ENCODE data around the gene PTPN21. TPM values are rescaled to one million over a fixed set of nuclear protein-coding genes. Genes with fewer than 3 reads are reported as not detected.

The PTPN21 gene
- total and polyA plus RNA-seq, 2 of the 13 experiments (the other 11 are each of a cell fraction or from before 2014, with no cell fraction given) = 2.0 to 3.7 TPM

DNA sequence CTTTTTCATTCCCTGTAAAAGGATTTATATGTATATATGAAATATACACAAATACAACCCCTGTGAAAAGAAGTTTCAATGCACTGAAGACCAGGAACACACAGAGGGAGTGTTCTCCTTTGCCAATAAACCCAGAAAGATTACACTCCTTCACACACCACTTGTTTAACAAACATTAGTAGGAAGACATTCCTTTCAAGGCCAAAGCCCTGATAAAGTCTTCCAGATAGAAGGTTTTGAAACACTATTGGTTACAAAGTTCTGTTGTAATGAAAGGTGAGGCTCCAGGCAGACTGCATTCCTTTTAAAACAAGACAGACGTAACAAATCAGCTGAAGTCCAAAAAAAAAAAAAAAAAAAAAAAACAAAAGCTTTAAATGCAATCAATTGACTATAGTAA is 81.0 kb downstream of the PTPN21 start:
- no peak overlapping the region for H3K27ac ChIP-seq (ENCODE audit: extremely low read length, insufficient read depth, low read length)
- CTCF ChIA-PET (ENCODE audit: low intra/inter-chr PET ratio, low total read pairs) = no interaction called here
- BruUV-seq (replicated peaks) = no TSS peak
- no peaks in the 10 kb centered on the region for H3K27me3 ChIP-seq (ENCODE audit: control insufficient read depth in 1 of 2, insufficient read depth in 2 of 2, low read length in 2 of 2)
- H4K20me1 ChIP-seq (ENCODE audit: insufficient read depth, low read length) = no peaks in the 10 kb centered on the region
- intact Hi-C loops (cut with micrococcal nuclease; ENCODE audit: unreplicated experiment) = no loop called here
- H3K4me2 ChIP-seq (ENCODE audit: low read depth, low read length) = no peak overlapping the region
- no peak overlapping the region for H2AFZ ChIP-seq (ENCODE audit: low read length)
- in situ Hi-C loops (cut with HindIII; ENCODE audit: extremely low pct_ligation_motif_present, low pct_unique_long_range_greater_than_20kb) = no loop called here
- H3K79me2 ChIP-seq (ENCODE audit: insufficient read depth, low read length) = no peaks in the 10 kb centered on the region
- H3K9ac ChIP-seq (ENCODE audit: insufficient read depth, low read depth, low read length) = no peak overlapping the region
- no peak overlapping the region for H3K4me3 ChIP-seq (replicated peaks in 1 of 3; ENCODE audit: insufficient read depth in 1 of 3, low read depth in 2 of 3, low read length in 3 of 3)
- H3K9me3 ChIP-seq (ENCODE audit: low read length) = no peaks in the 10 kb centered on the region
- DNase-seq (ENCODE audit: low spot score) = peak; percentile 29
- POLR2A ChIA-PET = no interaction called here
- no peak; the same call in 2 of the 3 replicates for ATAC-seq
- TF ChIP-seq, protein P1, sequence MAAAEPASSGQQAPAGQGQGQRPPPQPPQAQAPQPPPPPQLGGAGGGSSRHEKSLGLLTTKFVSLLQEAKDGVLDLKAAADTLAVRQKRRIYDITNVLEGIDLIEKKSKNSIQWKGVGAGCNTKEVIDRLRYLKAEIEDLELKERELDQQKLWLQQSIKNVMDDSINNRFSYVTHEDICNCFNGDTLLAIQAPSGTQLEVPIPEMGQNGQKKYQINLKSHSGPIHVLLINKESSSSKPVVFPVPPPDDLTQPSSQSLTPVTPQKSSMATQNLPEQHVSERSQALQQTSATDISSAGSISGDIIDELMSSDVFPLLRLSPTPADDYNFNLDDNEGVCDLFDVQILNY (CRISPR knock-in tag; conservative IDR thresholded peaks at IDR 0.05) = no peak
- TF ChIP-seq ZNF121 (CRISPR knock-in tag; IDR thresholded peaks at IDR 0.05) (no peak), NFYC (CRISPR knock-in tag; IDR thresholded peaks at IDR 0.05) (no peak)
- TF ChIP-seq, protein P2, sequence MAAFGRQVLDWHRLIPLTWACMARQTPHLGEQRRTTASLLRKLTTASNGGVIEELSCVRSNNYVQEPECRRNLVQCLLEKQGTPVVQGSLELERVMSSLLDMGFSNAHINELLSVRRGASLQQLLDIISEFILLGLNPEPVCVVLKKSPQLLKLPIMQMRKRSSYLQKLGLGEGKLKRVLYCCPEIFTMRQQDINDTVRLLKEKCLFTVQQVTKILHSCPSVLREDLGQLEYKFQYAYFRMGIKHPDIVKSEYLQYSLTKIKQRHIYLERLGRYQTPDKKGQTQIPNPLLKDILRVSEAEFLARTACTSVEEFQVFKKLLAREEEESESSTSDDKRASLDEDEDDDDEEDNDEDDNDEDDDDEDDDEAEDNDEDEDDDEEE (CRISPR knock-in tag; IDR thresholded peaks at IDR 0.05) = no peak
- 47% methylated on average over 1 of the region's 1 CpG for WGBS (ENCODE audit: low lambda C conversion rate)
- peaks cover 3 to 17% of the 10 kb centered on the region in 2 experiments; a peak in 3 of 5 replicates for H3K36me3 ChIP-seq (replicated peaks in 1 of 2; ENCODE audit: control insufficient read depth in 1 of 2, insufficient read depth in 2 of 2, low read length in 2 of 2)
- peaks cover 8% of the 10 kb centered on the region for H3K4me1 ChIP-seq (ENCODE audit: insufficient read depth, low read length)
- FAIRE-seq = no peak

DNA sequence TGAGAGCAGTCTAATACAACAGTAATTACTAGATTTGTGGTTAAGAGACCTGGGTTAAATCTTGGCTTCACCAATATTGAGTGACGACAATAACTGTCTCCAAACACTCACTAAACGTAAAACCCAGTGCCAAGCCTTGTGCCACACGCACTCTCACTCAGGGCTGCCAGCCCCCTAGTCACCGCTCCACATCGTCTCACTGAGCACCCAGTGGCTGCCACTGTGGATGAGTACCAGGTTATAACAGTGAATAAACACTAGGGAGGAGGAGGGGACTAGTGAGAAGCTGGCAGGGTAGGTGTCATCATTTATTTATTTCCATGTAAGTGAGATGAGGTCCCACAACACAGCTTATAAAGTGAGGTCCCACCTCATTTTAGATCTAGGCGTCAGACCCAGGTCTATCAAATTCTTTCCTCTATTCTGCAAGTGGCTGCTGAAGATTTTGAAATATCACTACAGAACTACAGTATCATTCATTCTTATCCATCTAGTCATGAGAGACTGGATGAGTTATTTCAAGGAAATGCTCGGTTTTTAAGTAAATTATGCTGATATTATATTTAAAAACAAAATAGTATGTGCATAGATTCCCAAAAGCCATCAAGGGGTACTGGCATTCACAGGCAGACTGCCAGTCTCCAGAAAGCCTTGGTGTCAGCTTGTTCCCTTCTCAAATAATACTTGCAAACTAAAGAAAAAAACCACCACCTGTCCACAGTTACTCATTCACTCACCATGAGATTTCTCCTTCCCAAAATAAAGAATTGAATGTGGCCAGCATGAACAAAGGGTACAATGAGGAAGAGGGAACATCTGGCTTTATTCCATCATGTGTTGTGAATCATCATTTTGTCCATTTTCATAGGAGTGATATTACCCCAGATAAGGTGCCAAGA is 84.0 kb downstream of the PTPN21 start:
- intact Hi-C loops (cut with micrococcal nuclease; ENCODE audit: unreplicated experiment) (no loop called here), in situ Hi-C loops (cut with HindIII; ENCODE audit: extremely low pct_ligation_motif_present, low pct_unique_long_range_greater_than_20kb) (no loop called here)
- Histone ChIP-seq H3K9me3 (ENCODE audit: low read length) (no peaks in the 10 kb centered on the region), H3K27me3 (ENCODE audit: control insufficient read depth in 1 of 2, insufficient read depth in 2 of 2, low read length in 2 of 2) (no peaks in the 10 kb centered on the region), H3K27ac (ENCODE audit: extremely low read length, insufficient read depth, low read length) (no peak overlapping the region), H3K4me1 (ENCODE audit: insufficient read depth, low read length) (peaks cover 8% of the 10 kb centered on the region), H2AFZ (ENCODE audit: low read length) (no peak overlapping the region), H3K79me2 (ENCODE audit: insufficient read depth, low read length) (no peaks in the 10 kb centered on the region), H3K4me3 (replicated peaks in 1 of 3; ENCODE audit: insufficient read depth in 1 of 3, low read depth in 2 of 3, low read length in 3 of 3) (no peak overlapping the region), H3K9ac (ENCODE audit: insufficient read depth, low read depth, low read length) (no peak overlapping the region), H3K36me3 (replicated peaks in 1 of 2; ENCODE audit: control insufficient read depth in 1 of 2, insufficient read depth in 2 of 2, low read length in 2 of 2) (peaks cover 7 to 25% of the 10 kb centered on the region in 2 experiments; a peak in 4 of 5 replicates), H4K20me1 (ENCODE audit: insufficient read depth, low read length) (no peaks in the 10 kb centered on the region), H3K4me2 (ENCODE audit: low read depth, low read length) (no peak overlapping the region)
- BruUV-seq (replicated peaks) = no TSS peak
- DNase-seq (ENCODE audit: low spot score) (no peak), ATAC-seq (no peak), FAIRE-seq (no peak)
- ChIA-PET CTCF (ENCODE audit: low intra/inter-chr PET ratio, low total read pairs) (no interaction called here), POLR2A (no interaction called here)
- 95% methylated on average over 7 of the region's 7 CpGs for WGBS (ENCODE audit: low lambda C conversion rate)
- TF ChIP-seq ZNF564 (CRISPR knock-in tag; IDR thresholded peaks at IDR 0.05) = no peak
- TF ChIP-seq RARA (CRISPR knock-in tag; IDR thresholded peaks at IDR 0.05) = no peak
- TF ChIP-seq MXI1 (IDR thresholded peaks at IDR 0.05; ENCODE audit: borderline replicate concordance, low read depth, low read length) = no peak
- no peak for TF ChIP-seq BRCA1 (CRISPR knock-in tag; IDR thresholded peaks at IDR 0.05)
- TF ChIP-seq ZNF180 (CRISPR knock-in tag; IDR thresholded peaks at IDR 0.05; ENCODE audit: borderline replicate concordance, low read depth) = no peak
- no peak for TF ChIP-seq FOXA1 (IDR thresholded peaks at IDR 0.05)
- no peak for TF ChIP-seq FOXA1 (CRISPR knock-in tag; IDR thresholded peaks at IDR 0.05)
- no peak for TF ChIP-seq ZNF777 (CRISPR knock-in tag; IDR thresholded peaks at IDR 0.05)
- no peak for TF ChIP-seq ISL2 (CRISPR knock-in tag; IDR thresholded peaks at IDR 0.05)
- no peak for TF ChIP-seq CHD4 (IDR thresholded peaks at IDR 0.05; ENCODE audit: borderline replicate concordance, low read length)
- TF ChIP-seq, protein P3, sequence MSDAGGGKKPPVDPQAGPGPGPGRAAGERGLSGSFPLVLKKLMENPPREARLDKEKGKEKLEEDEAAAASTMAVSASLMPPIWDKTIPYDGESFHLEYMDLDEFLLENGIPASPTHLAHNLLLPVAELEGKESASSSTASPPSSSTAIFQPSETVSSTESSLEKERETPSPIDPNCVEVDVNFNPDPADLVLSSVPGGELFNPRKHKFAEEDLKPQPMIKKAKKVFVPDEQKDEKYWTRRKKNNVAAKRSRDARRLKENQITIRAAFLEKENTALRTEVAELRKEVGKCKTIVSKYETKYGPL (CRISPR knock-in tag; IDR thresholded peaks at IDR 0.05) = no peak
- TF ChIP-seq PCBP1 (IDR thresholded peaks at IDR 0.05; ENCODE audit: borderline replicate concordance, low read depth, low read length) = no peak
- no peak for TF ChIP-seq MIER3 (CRISPR knock-in tag; IDR thresholded peaks at IDR 0.05; ENCODE audit: borderline replicate concordance)
- no peak for TF ChIP-seq ZNF251 (CRISPR knock-in tag; IDR thresholded peaks at IDR 0.05)
